HUES64 (cell line): Measurements from ENCODE around the gene ADAMTS17.

Source experiments
- H3K27ac ChIP-seq: 2 replicates; pipeline ENCODE4 v1.7.0; 2013; ENCODE audit warnings: low read depth, low read length, inconsistent platforms
- H3K27me3 ChIP-seq: 2 replicates; pipeline ENCODE4 v1.6.1; 2013; ENCODE audit warnings: mild to moderate bottlenecking, low read length; ENCODE audit not compliant: insufficient read depth
- H3K36me3 ChIP-seq: 2 replicates; pipeline ENCODE4 v1.6.1; 2013; ENCODE audit warnings: mild to moderate bottlenecking, low read length; ENCODE audit not compliant: insufficient read depth
- H3K4me1 ChIP-seq: 2 replicates; pipeline ENCODE4 v1.6.1; 2013; ENCODE audit warnings: mild to moderate bottlenecking, low read length, moderate library complexity; ENCODE audit not compliant: insufficient read depth
- H3K4me3 ChIP-seq: 2 replicates; pipeline ENCODE4 v1.5.1; 2013; ENCODE audit warnings: mild to moderate bottlenecking, low read length, moderate library complexity
- H3K9ac ChIP-seq: 2 replicates; pipeline ENCODE4 v1.6.1; 2013; ENCODE audit warnings: mild to moderate bottlenecking, low read depth, low read length
- H3K9me3 ChIP-seq: 2 replicates; pipeline ENCODE4 v1.6.1; 2013; ENCODE audit warnings: low read depth, low read length; ENCODE audit not compliant: insufficient read depth
- WGBS: fragments of 150-250, 120-280 bp; methylation state at CpG from one replicate; pipeline ENCODE4 v1.1.7; 2013; ENCODE audit warnings: missing lambda C conversion rate; 5-methylcytosine and 5-hydroxymethylcytosine counted together

The ADAMTS17 gene

GRCh38 chr15:100002787-100003536 is 338.8 kb downstream of the ADAMTS17 start:
- H3K9me3 ChIP-seq, result no peaks in the 10 kb centered on the region
- H3K27ac ChIP-seq, result no peak overlapping the region
- no peaks in the 10 kb centered on the region for H3K4me1 ChIP-seq
- no peak overlapping the region for H3K9ac ChIP-seq
- H3K36me3 ChIP-seq, result no peaks in the 10 kb centered on the region
- no peak overlapping the region for H3K4me3 ChIP-seq
- H3K27me3 ChIP-seq, result no peaks in the 10 kb centered on the region
- WGBS, result 92% methylated on average over 17 of the region's 17 CpGs

DNA sequence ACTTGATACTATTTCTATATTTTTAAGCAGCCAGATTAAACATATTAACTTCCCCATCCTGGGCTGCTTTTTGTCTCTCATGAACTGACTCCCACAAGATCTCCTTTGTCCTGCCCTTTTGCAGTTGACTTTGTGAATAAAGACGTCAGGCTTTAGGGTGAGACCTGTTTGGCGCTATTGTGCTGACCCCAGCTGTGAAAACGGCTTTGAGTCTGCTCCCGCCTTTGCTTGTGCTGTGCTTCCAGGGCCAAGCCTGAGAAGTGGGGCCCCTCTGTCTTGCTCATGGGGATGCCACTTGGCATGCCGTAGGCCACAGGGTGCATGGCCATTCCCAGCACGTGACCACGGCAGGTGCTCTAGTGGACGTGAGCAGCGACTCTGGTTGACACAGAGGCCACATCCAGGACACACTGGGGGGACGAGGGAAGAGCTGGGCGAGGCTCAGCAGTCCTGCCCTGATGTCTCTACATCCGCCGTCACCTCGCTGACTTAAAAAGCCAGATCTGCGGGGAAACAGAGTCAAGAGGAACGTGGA is 339.6 kb downstream of the ADAMTS17 start:
- no peak overlapping the region for H3K4me3 ChIP-seq
- no peaks in the 10 kb centered on the region for H3K36me3 ChIP-seq
- H3K27me3 ChIP-seq, result no peaks in the 10 kb centered on the region
- H3K9me3 ChIP-seq, result no peaks in the 10 kb centered on the region
- no peaks in the 10 kb centered on the region for H3K4me1 ChIP-seq
- H3K27ac ChIP-seq, result no peak overlapping the region
- H3K9ac ChIP-seq, result no peak overlapping the region
- 78% methylated on average over 16 of the region's 16 CpGs for WGBS

- WGBS, result 95% methylated on average over 8 of the region's 10 CpGs
- no peak overlapping the region for H3K4me3 ChIP-seq
- H3K36me3 ChIP-seq, result no peaks in the 10 kb centered on the region
These were observed 340.4 kb downstream of the ADAMTS17 start for GRCh38 chr15:100001405-100001804.

GRCh38 chr15:99999282-100000070 is 342.3 kb downstream of the ADAMTS17 start:
- Histone ChIP-seq H3K9me3 (no peaks in the 10 kb centered on the region), H3K4me1 (peaks cover 19% of the 10 kb centered on the region), H3K36me3 (no peaks in the 10 kb centered on the region), H3K27me3 (no peaks in the 10 kb centered on the region), H3K9ac (no peak overlapping the region), H3K4me3 (no peak overlapping the region), H3K27ac (no peak overlapping the region)
- WGBS, result 95% methylated on average over 19 of the region's 19 CpGs

More at GRCh38 chr15:100001405-100001804, 340.4 kb downstream of the ADAMTS17 start:
- Histone ChIP-seq H3K9me3 (no peaks in the 10 kb centered on the region), H3K9ac (no peak overlapping the region), H3K4me1 (peaks cover 4% of the 10 kb centered on the region), H3K27me3 (no peaks in the 10 kb centered on the region), H3K27ac (no peak overlapping the region)

DNA sequence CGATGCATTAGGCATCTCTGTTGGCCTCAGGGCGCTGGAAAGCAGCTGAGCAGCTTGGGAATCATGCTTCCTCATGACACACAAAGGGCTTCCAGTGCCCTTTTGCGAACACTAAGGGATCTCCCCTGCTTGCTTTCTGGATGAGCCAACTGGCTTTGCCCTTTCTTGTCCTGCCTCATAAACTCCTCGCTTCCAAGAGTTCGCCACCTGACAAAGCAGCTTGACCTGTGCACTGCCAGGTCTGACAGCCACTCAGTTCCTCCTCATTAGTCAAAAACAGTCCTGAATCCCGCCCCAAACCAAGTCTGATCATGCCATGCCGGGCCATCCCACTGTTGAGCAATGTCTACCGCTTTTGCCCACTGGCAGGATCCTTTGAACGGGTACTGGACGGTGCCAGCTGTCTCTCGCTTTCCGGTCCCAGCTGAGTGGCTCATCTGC is 343.1 kb downstream of the ADAMTS17 start:
- Histone ChIP-seq H3K36me3 (no peaks in the 10 kb centered on the region), H3K9ac (no peak overlapping the region), H3K4me3 (no peak overlapping the region), H3K9me3 (no peaks in the 10 kb centered on the region), H3K27ac (no peak overlapping the region), H3K4me1 (peaks cover 19% of the 10 kb centered on the region), H3K27me3 (no peaks in the 10 kb centered on the region)
- 95% methylated on average over 12 of the region's 12 CpGs for WGBS

DNA sequence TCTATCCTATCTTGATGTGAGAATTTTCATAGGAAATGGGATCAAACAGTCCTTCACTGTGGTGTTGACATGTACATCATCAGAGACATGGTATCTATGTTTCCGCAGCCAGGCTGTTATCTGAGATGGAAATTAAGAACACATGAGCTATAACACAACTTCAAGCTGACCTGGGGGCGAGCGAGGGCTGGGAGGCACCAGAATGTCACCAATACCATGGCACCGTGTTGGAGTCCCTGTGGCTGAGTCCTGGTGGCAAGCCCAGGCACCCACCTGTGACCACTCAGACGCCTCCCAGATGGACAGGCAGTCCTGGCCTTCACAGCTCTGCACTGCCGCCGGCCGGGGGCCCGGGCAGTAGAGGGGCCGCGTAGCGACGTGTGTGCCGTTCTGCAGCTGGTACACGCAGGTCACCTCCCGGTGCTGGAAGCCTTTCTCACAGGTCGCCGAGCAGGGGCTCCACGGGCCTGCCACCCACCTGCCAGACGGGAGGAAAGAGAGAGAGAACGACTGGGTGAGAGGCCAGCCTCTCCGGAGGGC is 344.6 kb downstream of the ADAMTS17 start:
- no peaks in the 10 kb centered on the region for H3K9me3 ChIP-seq
- no peaks in the 10 kb centered on the region for H3K36me3 ChIP-seq
- H3K27ac ChIP-seq, result no peak overlapping the region
- 92% methylated on average over 22 of the region's 22 CpGs for WGBS
- peaks cover 19% of the 10 kb centered on the region for H3K4me1 ChIP-seq
- H3K27me3 ChIP-seq, result no peaks in the 10 kb centered on the region
- no peak overlapping the region for H3K4me3 ChIP-seq
- H3K9ac ChIP-seq, result no peak overlapping the region

DNA sequence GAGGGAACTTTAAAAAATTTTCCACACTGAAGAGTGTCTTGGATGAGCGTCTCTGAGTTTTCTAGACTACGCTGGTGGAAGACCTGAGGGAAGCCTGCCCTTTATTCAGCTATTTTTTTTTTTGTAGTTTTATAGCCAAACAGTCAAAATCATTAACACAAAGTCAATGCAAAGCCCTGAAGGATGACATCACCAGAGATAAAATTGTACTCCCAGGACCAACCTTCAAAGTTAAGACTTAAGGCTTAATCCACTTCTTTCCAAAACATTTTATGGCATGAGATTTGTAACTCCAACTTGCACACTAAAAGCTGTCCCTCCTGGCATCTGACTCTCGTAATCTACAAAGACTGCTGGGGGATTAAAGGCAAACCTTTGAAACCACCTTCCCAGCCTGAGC is 345.1 kb downstream of the ADAMTS17 start:
- peaks cover 19% of the 10 kb centered on the region for H3K4me1 ChIP-seq
- H3K4me3 ChIP-seq, result no peak overlapping the region
- 90% methylated on average over 3 of the region's 3 CpGs for WGBS
- no peaks in the 10 kb centered on the region for H3K27me3 ChIP-seq
- H3K27ac ChIP-seq, result no peak overlapping the region
- no peaks in the 10 kb centered on the region for H3K36me3 ChIP-seq
- H3K9me3 ChIP-seq, result no peaks in the 10 kb centered on the region
- H3K9ac ChIP-seq, result no peak overlapping the region

DNA sequence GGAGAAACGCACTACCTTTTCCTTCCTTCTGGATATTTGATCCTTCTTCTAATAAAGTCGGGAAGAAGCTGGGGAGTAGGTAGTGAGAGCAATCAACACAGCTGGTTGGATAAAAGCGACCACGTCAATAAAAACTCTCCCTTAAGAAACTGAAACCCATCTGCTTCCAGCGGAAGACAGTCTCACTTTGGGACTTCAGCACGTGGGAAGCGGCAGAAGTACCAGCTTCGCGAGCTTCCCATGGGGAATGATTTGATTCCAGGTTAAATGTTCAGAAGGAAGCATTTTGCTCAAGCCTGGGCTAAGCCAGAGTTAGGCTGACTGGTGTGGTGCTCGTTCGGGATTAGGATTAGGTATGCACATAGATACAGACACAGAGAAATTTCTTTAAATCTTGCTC is 346.2 kb downstream of the ADAMTS17 start:
- Histone ChIP-seq H3K36me3 (no peaks in the 10 kb centered on the region), H3K9me3 (no peaks in the 10 kb centered on the region), H3K4me1 (peaks cover 19% of the 10 kb centered on the region), H3K27me3 (no peaks in the 10 kb centered on the region), H3K27ac (no peak overlapping the region), H3K4me3 (no peak overlapping the region), H3K9ac (0 out of 2 replicates have a peak overlapping the region, but pooled peaks have one; percentile 18)
- 90% methylated on average over 9 of the region's 11 CpGs for WGBS

DNA sequence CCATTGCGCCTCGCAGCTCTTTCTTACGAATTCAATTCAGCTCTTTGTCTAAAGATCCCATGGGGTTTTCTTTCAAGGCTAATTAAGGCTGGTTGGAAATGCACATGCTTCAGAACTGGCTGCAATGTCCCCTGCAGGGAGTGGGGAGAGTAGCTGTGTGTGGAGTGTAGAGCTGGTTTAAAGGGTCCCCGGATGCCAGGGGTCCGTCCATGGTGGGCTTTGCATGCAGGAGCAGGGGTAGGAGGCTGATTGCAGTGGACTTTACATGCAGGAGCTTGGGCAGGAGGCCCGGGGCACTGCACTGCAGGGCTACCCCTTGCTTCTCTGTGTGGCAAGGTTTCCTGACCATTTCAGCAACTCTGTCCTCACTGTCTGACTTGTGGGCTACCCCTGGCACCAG is 346.9 kb downstream of the ADAMTS17 start:
- H3K4me3 ChIP-seq, result no peak overlapping the region
- H3K9ac ChIP-seq, result peak overlapping the region; percentile 18; the same call in 1 of the 2 replicates
- no peak overlapping the region; the same call in 1 of the 2 replicates for H3K27ac ChIP-seq
- no peaks in the 10 kb centered on the region for H3K27me3 ChIP-seq
- no peaks in the 10 kb centered on the region for H3K36me3 ChIP-seq
- peaks cover 19% of the 10 kb centered on the region for H3K4me1 ChIP-seq
- H3K9me3 ChIP-seq, result no peaks in the 10 kb centered on the region
- 31% methylated on average over 6 of the region's 6 CpGs for WGBS

DNA sequence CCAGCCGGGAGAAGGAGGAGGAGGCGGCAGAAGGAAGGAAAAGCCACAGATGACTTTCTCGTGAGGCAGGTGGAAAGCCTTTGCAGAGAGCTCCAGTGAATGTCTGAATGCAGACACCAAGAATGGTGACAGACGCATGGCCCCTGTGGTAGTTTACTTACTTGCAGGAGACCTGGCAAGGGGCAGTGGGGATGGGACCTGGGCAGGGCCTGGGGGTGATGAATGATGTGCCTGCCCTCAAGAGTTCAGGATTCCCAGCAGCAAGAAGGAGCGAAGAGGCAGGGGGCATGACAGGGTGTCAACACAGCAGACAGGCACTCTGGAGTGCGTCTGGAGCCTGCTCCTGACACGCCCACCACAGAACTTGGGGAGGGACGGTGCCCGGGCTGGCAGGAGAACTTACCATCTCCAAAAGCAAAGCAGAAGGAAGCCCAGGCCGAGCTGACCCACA is 348.1 kb downstream of the ADAMTS17 start:
- Histone ChIP-seq H3K4me3 (no peak overlapping the region), H3K36me3 (no peaks in the 10 kb centered on the region), H3K27me3 (no peaks in the 10 kb centered on the region), H3K4me1 (peaks cover 19% of the 10 kb centered on the region), H3K9me3 (no peaks in the 10 kb centered on the region), H3K27ac (no peak overlapping the region), H3K9ac (no peak overlapping the region)
- WGBS, result 87% methylated on average over 10 of the region's 10 CpGs

DNA sequence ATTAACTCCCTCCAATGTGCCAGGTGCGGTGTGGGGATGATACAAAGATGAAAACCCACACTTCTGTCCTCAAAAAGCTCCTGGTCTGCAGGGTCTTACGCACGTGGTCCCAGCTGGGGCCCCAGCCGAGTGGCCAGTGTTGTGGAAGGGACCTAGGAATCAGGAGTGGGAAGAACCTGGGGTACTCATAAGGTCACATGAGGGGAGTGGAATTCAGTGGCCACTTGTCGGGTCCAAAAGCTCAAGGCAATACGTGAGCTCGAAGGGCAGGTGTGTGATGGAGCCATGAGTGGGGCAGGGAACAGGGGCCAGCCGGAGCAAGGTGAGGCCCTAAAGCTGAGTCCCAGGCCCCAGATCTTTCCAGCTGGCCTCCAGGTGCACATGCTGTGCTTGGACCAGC is 348.5 kb downstream of the ADAMTS17 start:
- Histone ChIP-seq H3K9me3 (no peaks in the 10 kb centered on the region), H3K4me3 (no peak overlapping the region), H3K9ac (no peak overlapping the region), H3K36me3 (no peaks in the 10 kb centered on the region), H3K4me1 (peaks cover 19% of the 10 kb centered on the region), H3K27ac (no peak overlapping the region), H3K27me3 (no peaks in the 10 kb centered on the region)
- WGBS, result 97% methylated on average over 8 of the region's 8 CpGs
